ENCODE measurements around the gene ENDOV. TPM values are rescaled to one million over a fixed set of nuclear protein-coding genes. Genes with fewer than 3 reads are reported as not detected.

The ENDOV gene
- polyA plus RNA-seq, 1 experiment = 18.1 TPM

GRCh38 chr17:80460429-80460834 is 45.5 kb downstream of the ENDOV start:
- ChIA-PET POLR2A (no interaction called here), CTCF (no interaction called here)
- Histone ChIP-seq H3K9me3 (ENCODE audit: control insufficient read depth, insufficient read depth, low read length) (no peaks in the 10 kb centered on the region; the same call in 1 of the 2 replicates), H3K27ac (ENCODE audit: low read depth, low read length) (no peak overlapping the region), H3K4me3 (ENCODE audit: low read depth, low read length) (no peak overlapping the region), H3K27me3 (ENCODE audit: control insufficient read depth, insufficient read depth, low read length) (peaks cover 44% of the 10 kb centered on the region)
- TF ChIP-seq CTCF (IDR thresholded peaks at IDR 0.05; ENCODE audit: low read depth, low read length) = no peak
- no peak for DNase-seq (ENCODE audit: low read depth, low spot score)

GRCh38 chr17:80461528-80462160 is 46.7 kb downstream of the ENDOV start:
- Histone ChIP-seq H3K9me3 (ENCODE audit: control insufficient read depth, insufficient read depth, low read length) (no peaks in the 10 kb centered on the region; the same call in 1 of the 2 replicates), H3K4me3 (ENCODE audit: low read depth, low read length) (no peak overlapping the region), H3K27me3 (ENCODE audit: control insufficient read depth, insufficient read depth, low read length) (peaks cover 52% of the 10 kb centered on the region), H3K27ac (ENCODE audit: low read depth, low read length) (no peak overlapping the region)
- CTCF ChIA-PET = no interaction called here
- TF ChIP-seq CTCF (IDR thresholded peaks at IDR 0.05; ENCODE audit: low read depth, low read length) = no peak
- POLR2A ChIA-PET = no interaction called here
- DNase-seq (ENCODE audit: low read depth, low spot score) = no peak

- Histone ChIP-seq H3K27ac (ENCODE audit: low read depth, low read length) (no peak overlapping the region), H3K27me3 (ENCODE audit: control insufficient read depth, insufficient read depth, low read length) (peaks cover 56% of the 10 kb centered on the region), H3K9me3 (ENCODE audit: control insufficient read depth, insufficient read depth, low read length) (no peaks in the 10 kb centered on the region; the same call in 1 of the 2 replicates), H3K4me3 (ENCODE audit: low read depth, low read length) (no peak overlapping the region)
- ChIA-PET POLR2A (interaction anchor here (1.9 kb wide), 1 partner anchor 9 kb away, joined by 6 read pairs; no protein-coding TSS in a partner anchor), CTCF (interaction anchor here (0.9 to 1.4 kb wide), 2 partner anchors 110 to 436 kb away, joined by 4 to 5 read pairs; no protein-coding TSS in a partner anchor)
- TF ChIP-seq CTCF (IDR thresholded peaks at IDR 0.05; ENCODE audit: low read depth, low read length) = no peak
- no peak for DNase-seq (ENCODE audit: low read depth, low spot score)
Observed at GRCh38 chr17:80463784-80464400, 48.9 kb downstream of the ENDOV start.

- H3K27me3 ChIP-seq (ENCODE audit: control insufficient read depth, insufficient read depth, low read length) = peaks cover 51% of the 10 kb centered on the region
- no peak overlapping the region for H3K4me3 ChIP-seq (ENCODE audit: low read depth, low read length)
- TF ChIP-seq CTCF (IDR thresholded peaks at IDR 0.05; ENCODE audit: low read depth, low read length) = no peak
- H3K27ac ChIP-seq (ENCODE audit: low read depth, low read length) = no peak overlapping the region
- CTCF ChIA-PET = interaction anchor here (0.9 to 1.4 kb wide), 2 partner anchors 110 to 435 kb away, joined by 4 to 5 read pairs; no protein-coding TSS in a partner anchor
- POLR2A ChIA-PET = interaction anchor here (1.9 kb wide), 1 partner anchor 10 kb away, joined by 6 read pairs; no protein-coding TSS in a partner anchor
- no peaks in the 10 kb centered on the region; the same call in 1 of the 2 replicates for H3K9me3 ChIP-seq (ENCODE audit: control insufficient read depth, insufficient read depth, low read length)
- DNase-seq (ENCODE audit: low read depth, low spot score) = no peak
Observed at GRCh38 chr17:80464486-80464885, 49.5 kb downstream of the ENDOV start.

- CTCF ChIA-PET = no interaction called here
- POLR2A ChIA-PET = no interaction called here
- Histone ChIP-seq H3K27me3 (ENCODE audit: control insufficient read depth, insufficient read depth, low read length) (peaks cover 46% of the 10 kb centered on the region), H3K27ac (ENCODE audit: low read depth, low read length) (no peak overlapping the region), H3K4me3 (ENCODE audit: low read depth, low read length) (no peak overlapping the region), H3K9me3 (ENCODE audit: control insufficient read depth, insufficient read depth, low read length) (no peaks in the 10 kb centered on the region; the same call in 1 of the 2 replicates)
- no peak for DNase-seq (ENCODE audit: low read depth, low spot score)
- TF ChIP-seq CTCF (IDR thresholded peaks at IDR 0.05; ENCODE audit: low read depth, low read length) = no peak
Observed at GRCh38 chr17:80465327-80465974, 50.5 kb downstream of the ENDOV start.

Data from AG04450 (cell line).